Neural cell (in vitro differentiated cells): ENCODE results near the gene C11orf86.

Experiments
- CTCF ChIP-seq: fragments of 450-650 bp; IDR thresholded peaks from 2 replicates; pipeline ENCODE4 v1.5.1; 2014; ENCODE audit warnings: antibody characterized with exemption, mild to moderate bottlenecking, moderate library complexity; ENCODE audit not compliant: poor library complexity, severe bottlenecking
- EP300 ChIP-seq: fragments of 450-650 bp; conservative IDR thresholded peaks from 2 replicates; pipeline ENCODE4 v1.6.1; 2014; ENCODE audit warnings: antibody characterized with exemption, mild to moderate bottlenecking, moderate library complexity; ENCODE audit not compliant: poor library complexity, severe bottlenecking
- EZH2 ChIP-seq: fragments of 200-600, 300-800 bp; shearing (Covaris generic), sonication (generic); IDR thresholded peaks from 2 replicates; pipeline ENCODE4 v1.6.1; 2014; ENCODE audit warnings: antibody characterized with exemption, low read length, borderline replicate concordance, mild to moderate bottlenecking; ENCODE audit not compliant: insufficient read depth, poor library complexity, severe bottlenecking
- POLR2AphosphoS5 ChIP-seq: IDR thresholded peaks from 2 replicates; pipeline ENCODE4 v1.6.1; 2012
- RAD21 ChIP-seq: fragments of 450-650 bp; conservative IDR thresholded peaks from 2 replicates; pipeline ENCODE4 v1.6.1; 2014; ENCODE audit warnings: antibody characterized with exemption, mild to moderate bottlenecking, moderate library complexity
- SMC3 ChIP-seq: fragments of 450-650 bp; conservative IDR thresholded peaks from 2 replicates; pipeline ENCODE4 v1.6.1; 2014; ENCODE audit warnings: antibody characterized with exemption, mild to moderate bottlenecking, moderate library complexity; ENCODE audit not compliant: poor library complexity
- TAF1 ChIP-seq: IDR thresholded peaks from 2 replicates; pipeline ENCODE4 v1.6.1; 2012; ENCODE audit warnings: low read depth
- TF ChIP-seq, protein P1 (sequence below): IDR thresholded peaks from 2 replicates; pipeline ENCODE4 v1.6.1; 2012; ENCODE audit warnings: borderline replicate concordance

GRCh38 chr11:66937193-66937733, 37.8 kb upstream of the C11orf86 start:
- TF ChIP-seq CTCF = no peak
- TF ChIP-seq, protein P1, sequence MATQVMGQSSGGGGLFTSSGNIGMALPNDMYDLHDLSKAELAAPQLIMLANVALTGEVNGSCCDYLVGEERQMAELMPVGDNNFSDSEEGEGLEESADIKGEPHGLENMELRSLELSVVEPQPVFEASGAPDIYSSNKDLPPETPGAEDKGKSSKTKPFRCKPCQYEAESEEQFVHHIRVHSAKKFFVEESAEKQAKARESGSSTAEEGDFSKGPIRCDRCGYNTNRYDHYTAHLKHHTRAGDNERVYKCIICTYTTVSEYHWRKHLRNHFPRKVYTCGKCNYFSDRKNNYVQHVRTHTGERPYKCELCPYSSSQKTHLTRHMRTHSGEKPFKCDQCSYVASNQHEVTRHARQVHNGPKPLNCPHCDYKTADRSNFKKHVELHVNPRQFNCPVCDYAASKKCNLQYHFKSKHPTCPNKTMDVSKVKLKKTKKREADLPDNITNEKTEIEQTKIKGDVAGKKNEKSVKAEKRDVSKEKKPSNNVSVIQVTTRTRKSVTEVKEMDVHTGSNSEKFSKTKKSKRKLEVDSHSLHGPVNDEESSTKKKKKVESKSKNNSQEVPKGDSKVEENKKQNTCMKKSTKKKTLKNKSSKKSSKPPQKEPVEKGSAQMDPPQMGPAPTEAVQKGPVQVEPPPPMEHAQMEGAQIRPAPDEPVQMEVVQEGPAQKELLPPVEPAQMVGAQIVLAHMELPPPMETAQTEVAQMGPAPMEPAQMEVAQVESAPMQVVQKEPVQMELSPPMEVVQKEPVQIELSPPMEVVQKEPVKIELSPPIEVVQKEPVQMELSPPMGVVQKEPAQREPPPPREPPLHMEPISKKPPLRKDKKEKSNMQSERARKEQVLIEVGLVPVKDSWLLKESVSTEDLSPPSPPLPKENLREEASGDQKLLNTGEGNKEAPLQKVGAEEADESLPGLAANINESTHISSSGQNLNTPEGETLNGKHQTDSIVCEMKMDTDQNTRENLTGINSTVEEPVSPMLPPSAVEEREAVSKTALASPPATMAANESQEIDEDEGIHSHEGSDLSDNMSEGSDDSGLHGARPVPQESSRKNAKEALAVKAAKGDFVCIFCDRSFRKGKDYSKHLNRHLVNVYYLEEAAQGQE = no peak
- no peak for TF ChIP-seq POLR2AphosphoS5
- TF ChIP-seq TAF1 = no peak
- no peak for TF ChIP-seq EZH2
- TF ChIP-seq SMC3 = no peak
- no peak for TF ChIP-seq RAD21
- TF ChIP-seq EP300 = no peak
